Measurements from ENCODE around the gene C2CD2.

DNA sequence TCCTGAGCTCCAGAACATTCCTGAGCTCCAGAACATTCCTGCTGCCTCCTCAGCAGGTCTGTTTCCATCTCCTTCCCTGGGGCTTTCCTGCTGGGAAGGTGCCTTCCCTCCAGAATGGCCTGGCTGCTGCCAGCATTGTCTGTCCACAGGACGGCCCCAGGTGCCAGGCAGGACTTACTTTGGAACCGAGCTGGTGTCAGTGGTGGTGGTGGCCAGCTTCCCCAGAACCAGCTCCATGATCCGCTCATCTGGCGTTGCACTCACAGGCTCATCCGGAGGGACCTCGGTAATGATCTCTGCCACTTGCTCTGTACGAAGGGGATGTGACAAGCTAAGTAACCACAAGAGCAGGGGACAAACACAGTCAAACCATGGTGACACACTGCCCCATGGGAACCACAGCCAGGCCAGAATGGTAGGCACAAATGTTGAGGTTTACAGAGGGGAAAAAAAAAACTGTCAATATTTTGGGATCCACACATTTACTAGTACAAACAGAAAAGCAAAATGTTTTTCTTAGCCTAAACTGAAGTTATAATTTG, 116.0 kb downstream of the C2CD2 start:
- TF ChIP-seq, protein P1, sequence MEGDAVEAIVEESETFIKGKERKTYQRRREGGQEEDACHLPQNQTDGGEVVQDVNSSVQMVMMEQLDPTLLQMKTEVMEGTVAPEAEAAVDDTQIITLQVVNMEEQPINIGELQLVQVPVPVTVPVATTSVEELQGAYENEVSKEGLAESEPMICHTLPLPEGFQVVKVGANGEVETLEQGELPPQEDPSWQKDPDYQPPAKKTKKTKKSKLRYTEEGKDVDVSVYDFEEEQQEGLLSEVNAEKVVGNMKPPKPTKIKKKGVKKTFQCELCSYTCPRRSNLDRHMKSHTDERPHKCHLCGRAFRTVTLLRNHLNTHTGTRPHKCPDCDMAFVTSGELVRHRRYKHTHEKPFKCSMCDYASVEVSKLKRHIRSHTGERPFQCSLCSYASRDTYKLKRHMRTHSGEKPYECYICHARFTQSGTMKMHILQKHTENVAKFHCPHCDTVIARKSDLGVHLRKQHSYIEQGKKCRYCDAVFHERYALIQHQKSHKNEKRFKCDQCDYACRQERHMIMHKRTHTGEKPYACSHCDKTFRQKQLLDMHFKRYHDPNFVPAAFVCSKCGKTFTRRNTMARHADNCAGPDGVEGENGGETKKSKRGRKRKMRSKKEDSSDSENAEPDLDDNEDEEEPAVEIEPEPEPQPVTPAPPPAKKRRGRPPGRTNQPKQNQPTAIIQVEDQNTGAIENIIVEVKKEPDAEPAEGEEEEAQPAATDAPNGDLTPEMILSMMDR (conservative IDR thresholded peaks at IDR 0.05; ENCODE audit: low read length): no peak
- no peak for TF ChIP-seq EZH2phosphoT487 (IDR thresholded peaks at IDR 0.05; ENCODE audit: borderline replicate concordance, low read depth, low read length)
